ENCODE data around the gene ZNF275.

DNA sequence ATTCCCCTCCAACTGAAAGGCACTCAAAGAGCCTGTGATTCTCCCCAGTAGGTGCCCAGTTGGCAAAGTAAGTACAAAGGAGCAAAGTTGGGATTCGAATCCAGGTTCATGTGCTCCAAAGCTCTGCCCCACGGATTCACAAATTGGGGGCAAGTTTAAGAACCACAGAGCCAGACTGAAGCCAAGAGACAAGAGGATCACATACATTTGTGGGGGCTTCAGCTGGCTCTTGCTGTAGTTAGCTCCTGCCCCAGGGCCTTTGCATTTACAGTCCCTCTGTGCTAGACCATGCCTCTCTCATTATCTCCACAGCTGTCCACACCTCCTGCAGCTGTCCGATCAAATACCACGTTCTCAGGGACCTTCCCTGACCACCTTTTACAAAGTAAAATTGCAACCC is 31.2 kb upstream of the ZNF275 start:
- TF ChIP-seq, protein P1, sequence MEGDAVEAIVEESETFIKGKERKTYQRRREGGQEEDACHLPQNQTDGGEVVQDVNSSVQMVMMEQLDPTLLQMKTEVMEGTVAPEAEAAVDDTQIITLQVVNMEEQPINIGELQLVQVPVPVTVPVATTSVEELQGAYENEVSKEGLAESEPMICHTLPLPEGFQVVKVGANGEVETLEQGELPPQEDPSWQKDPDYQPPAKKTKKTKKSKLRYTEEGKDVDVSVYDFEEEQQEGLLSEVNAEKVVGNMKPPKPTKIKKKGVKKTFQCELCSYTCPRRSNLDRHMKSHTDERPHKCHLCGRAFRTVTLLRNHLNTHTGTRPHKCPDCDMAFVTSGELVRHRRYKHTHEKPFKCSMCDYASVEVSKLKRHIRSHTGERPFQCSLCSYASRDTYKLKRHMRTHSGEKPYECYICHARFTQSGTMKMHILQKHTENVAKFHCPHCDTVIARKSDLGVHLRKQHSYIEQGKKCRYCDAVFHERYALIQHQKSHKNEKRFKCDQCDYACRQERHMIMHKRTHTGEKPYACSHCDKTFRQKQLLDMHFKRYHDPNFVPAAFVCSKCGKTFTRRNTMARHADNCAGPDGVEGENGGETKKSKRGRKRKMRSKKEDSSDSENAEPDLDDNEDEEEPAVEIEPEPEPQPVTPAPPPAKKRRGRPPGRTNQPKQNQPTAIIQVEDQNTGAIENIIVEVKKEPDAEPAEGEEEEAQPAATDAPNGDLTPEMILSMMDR (IDR thresholded peaks at IDR 0.05 in 2 of 3, conservative IDR thresholded peaks at IDR 0.05 in 1 of 3; ENCODE audit: borderline replicate concordance in 1 of 3, insufficient read depth in 1 of 3, low read depth in 2 of 3, low read length in 2 of 3) = no peak
- TF ChIP-seq POLR2A (IDR thresholded peaks at IDR 0.05; ENCODE audit: borderline replicate concordance, extremely low read depth, insufficient read depth, insufficient read length) (no peak), POLR2AphosphoS5 (IDR thresholded peaks at IDR 0.05; ENCODE audit: low read depth, low read length) (no peak), EZH2 (IDR thresholded peaks at IDR 0.05) (no peak), ZNF274 (IDR thresholded peaks at IDR 0.05; ENCODE audit: low read depth, low read length) (no peak), JUND (IDR thresholded peaks at IDR 0.05) (no peak)
- TF ChIP-seq, protein P2, sequence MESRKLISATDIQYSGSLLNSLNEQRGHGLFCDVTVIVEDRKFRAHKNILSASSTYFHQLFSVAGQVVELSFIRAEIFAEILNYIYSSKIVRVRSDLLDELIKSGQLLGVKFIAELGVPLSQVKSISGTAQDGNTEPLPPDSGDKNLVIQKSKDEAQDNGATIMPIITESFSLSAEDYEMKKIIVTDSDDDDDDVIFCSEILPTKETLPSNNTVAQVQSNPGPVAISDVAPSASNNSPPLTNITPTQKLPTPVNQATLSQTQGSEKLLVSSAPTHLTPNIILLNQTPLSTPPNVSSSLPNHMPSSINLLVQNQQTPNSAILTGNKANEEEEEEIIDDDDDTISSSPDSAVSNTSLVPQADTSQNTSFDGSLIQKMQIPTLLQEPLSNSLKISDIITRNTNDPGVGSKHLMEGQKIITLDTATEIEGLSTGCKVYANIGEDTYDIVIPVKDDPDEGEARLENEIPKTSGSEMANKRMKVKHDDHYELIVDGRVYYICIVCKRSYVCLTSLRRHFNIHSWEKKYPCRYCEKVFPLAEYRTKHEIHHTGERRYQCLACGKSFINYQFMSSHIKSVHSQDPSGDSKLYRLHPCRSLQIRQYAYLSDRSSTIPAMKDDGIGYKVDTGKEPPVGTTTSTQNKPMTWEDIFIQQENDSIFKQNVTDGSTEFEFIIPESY (IDR thresholded peaks at IDR 0.05; ENCODE audit: extremely low read depth, insufficient replicate concordance, low read length) = no peak
- TF ChIP-seq, protein P3, sequence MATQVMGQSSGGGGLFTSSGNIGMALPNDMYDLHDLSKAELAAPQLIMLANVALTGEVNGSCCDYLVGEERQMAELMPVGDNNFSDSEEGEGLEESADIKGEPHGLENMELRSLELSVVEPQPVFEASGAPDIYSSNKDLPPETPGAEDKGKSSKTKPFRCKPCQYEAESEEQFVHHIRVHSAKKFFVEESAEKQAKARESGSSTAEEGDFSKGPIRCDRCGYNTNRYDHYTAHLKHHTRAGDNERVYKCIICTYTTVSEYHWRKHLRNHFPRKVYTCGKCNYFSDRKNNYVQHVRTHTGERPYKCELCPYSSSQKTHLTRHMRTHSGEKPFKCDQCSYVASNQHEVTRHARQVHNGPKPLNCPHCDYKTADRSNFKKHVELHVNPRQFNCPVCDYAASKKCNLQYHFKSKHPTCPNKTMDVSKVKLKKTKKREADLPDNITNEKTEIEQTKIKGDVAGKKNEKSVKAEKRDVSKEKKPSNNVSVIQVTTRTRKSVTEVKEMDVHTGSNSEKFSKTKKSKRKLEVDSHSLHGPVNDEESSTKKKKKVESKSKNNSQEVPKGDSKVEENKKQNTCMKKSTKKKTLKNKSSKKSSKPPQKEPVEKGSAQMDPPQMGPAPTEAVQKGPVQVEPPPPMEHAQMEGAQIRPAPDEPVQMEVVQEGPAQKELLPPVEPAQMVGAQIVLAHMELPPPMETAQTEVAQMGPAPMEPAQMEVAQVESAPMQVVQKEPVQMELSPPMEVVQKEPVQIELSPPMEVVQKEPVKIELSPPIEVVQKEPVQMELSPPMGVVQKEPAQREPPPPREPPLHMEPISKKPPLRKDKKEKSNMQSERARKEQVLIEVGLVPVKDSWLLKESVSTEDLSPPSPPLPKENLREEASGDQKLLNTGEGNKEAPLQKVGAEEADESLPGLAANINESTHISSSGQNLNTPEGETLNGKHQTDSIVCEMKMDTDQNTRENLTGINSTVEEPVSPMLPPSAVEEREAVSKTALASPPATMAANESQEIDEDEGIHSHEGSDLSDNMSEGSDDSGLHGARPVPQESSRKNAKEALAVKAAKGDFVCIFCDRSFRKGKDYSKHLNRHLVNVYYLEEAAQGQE (IDR thresholded peaks at IDR 0.05; ENCODE audit: low read depth) = no peak
- TF ChIP-seq, protein P4, sequence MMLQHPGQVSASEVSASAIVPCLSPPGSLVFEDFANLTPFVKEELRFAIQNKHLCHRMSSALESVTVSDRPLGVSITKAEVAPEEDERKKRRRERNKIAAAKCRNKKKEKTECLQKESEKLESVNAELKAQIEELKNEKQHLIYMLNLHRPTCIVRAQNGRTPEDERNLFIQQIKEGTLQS (IDR thresholded peaks at IDR 0.05) = no peak

Data from HCT116 (cell line).